Measurements from ENCODE around the gene LAMA2. TPM values are rescaled to one million over a fixed set of nuclear protein-coding genes. Genes with fewer than 3 reads are reported as not detected.
A peak's percentile ranks its signal among the peaks of the same experiment; 100 is the strongest.

LAMA2 gene
- total and polyA plus RNA-seq, 2 experiments from 2014 or later = 13.4 to 78.1 TPM

GRCh38 chr6:129543981-129544380, 661.0 kb downstream of the LAMA2 start:
- no peaks in the 10 kb centered on the region for H3K9me3 ChIP-seq (ENCODE audit: low read depth)
- H3K36me3 ChIP-seq = no peaks in the 10 kb centered on the region
- no peaks in the 10 kb centered on the region for H3K4me1 ChIP-seq (ENCODE audit: low read depth)
- H3K4me3 ChIP-seq = no peak overlapping the region
- no peak overlapping the region for H3K27ac ChIP-seq
- no peaks in the 10 kb centered on the region for H3K27me3 ChIP-seq
- TF ChIP-seq CTCF (IDR thresholded peaks at IDR 0.05; ENCODE audit: low read depth, low read length) = no peak
- DNase-seq (ENCODE audit: low read depth in 1 of 2, low spot score in 1 of 2) = peak in 1 of 2 donors; percentile 20

GRCh38 chr6:129544892-129545612, 662.1 kb downstream of the LAMA2 start:
- no peaks in the 10 kb centered on the region for H3K4me1 ChIP-seq (ENCODE audit: low read depth)
- H3K4me3 ChIP-seq = no peak overlapping the region
- no peak for TF ChIP-seq CTCF (IDR thresholded peaks at IDR 0.05; ENCODE audit: low read depth, low read length)
- H3K27me3 ChIP-seq = no peaks in the 10 kb centered on the region
- H3K9me3 ChIP-seq (ENCODE audit: low read depth) = no peaks in the 10 kb centered on the region
- no peak overlapping the region for H3K27ac ChIP-seq
- peak in 1 of 2 donors; percentile 39 for DNase-seq (ENCODE audit: low read depth in 1 of 2, low spot score in 1 of 2)
- no peaks in the 10 kb centered on the region for H3K36me3 ChIP-seq

- no peaks in the 10 kb centered on the region for H3K36me3 ChIP-seq
- H3K4me3 ChIP-seq = no peak overlapping the region
- DNase-seq (ENCODE audit: low read depth in 1 of 2, low spot score in 1 of 2) = no peak
- H3K9me3 ChIP-seq (ENCODE audit: low read depth) = no peaks in the 10 kb centered on the region
- no peak for TF ChIP-seq CTCF (IDR thresholded peaks at IDR 0.05; ENCODE audit: low read depth, low read length)
- H3K27ac ChIP-seq = no peak overlapping the region
- no peaks in the 10 kb centered on the region for H3K27me3 ChIP-seq
- H3K4me1 ChIP-seq (ENCODE audit: low read depth) = no peaks in the 10 kb centered on the region
Measured at GRCh38 chr6:129546702-129547101, 663.8 kb downstream of the LAMA2 start.

GRCh38 chr6:129551486-129551885, 668.5 kb downstream of the LAMA2 start:
- TF ChIP-seq CTCF (IDR thresholded peaks at IDR 0.05; ENCODE audit: low read depth, low read length) = no peak
- Histone ChIP-seq H3K4me1 (ENCODE audit: low read depth) (no peaks in the 10 kb centered on the region), H3K27me3 (no peaks in the 10 kb centered on the region), H3K9me3 (ENCODE audit: low read depth) (no peaks in the 10 kb centered on the region), H3K4me3 (no peak overlapping the region), H3K27ac (no peak overlapping the region), H3K36me3 (no peaks in the 10 kb centered on the region)
- no peak for DNase-seq (ENCODE audit: low read depth in 1 of 2, low spot score in 1 of 2)

- Histone ChIP-seq H3K27ac (no peak overlapping the region), H3K36me3 (no peaks in the 10 kb centered on the region), H3K4me1 (ENCODE audit: low read depth) (no peaks in the 10 kb centered on the region), H3K4me3 (no peak overlapping the region), H3K27me3 (no peaks in the 10 kb centered on the region), H3K9me3 (ENCODE audit: low read depth) (no peaks in the 10 kb centered on the region)
- TF ChIP-seq CTCF (IDR thresholded peaks at IDR 0.05; ENCODE audit: low read depth, low read length) = no peak
- DNase-seq (ENCODE audit: low read depth in 1 of 2, low spot score in 1 of 2) = no peak
Measured at GRCh38 chr6:129552413-129552812, 669.5 kb downstream of the LAMA2 start.

Measured in cardiac muscle cell (in vitro differentiated cells and primary cell).